Ishikawa (cell line): ENCODE measurements around the gene OR1L4.

Source experiments
- CEBPB ChIP-seq: IDR thresholded peaks from 2 replicates; pipeline ENCODE4 v1.6.1; 2012
- CREB1 ChIP-seq: IDR thresholded peaks from 2 replicates; pipeline ENCODE4 v1.6.1; 2012; ENCODE audit warnings: low read depth
- EGR1 ChIP-seq: IDR thresholded peaks from 2 replicates; pipeline ENCODE4 v1.6.1; 2012
- EP300 ChIP-seq: IDR thresholded peaks from 2 replicates; pipeline ENCODE4 v1.6.1; 2012; ENCODE audit warnings: borderline replicate concordance
- FOXM1 ChIP-seq: IDR thresholded peaks from 2 replicates; pipeline ENCODE4 v1.6.1; 2012; ENCODE audit warnings: low read depth, borderline replicate concordance
- MAX ChIP-seq: IDR thresholded peaks from 2 replicates; pipeline ENCODE4 v1.6.1; 2012
- NFIC ChIP-seq: IDR thresholded peaks from 2 replicates; pipeline ENCODE4 v1.6.1; 2012
- RAD21 ChIP-seq: IDR thresholded peaks from 2 replicates; pipeline ENCODE4 v1.6.1; 2012; ENCODE audit warnings: low read depth
- REST ChIP-seq: IDR thresholded peaks from 2 replicates; pipeline ENCODE4 v1.6.1; 2012; ENCODE audit warnings: low read depth, mild to moderate bottlenecking
- TAF1 ChIP-seq: IDR thresholded peaks from 2 replicates; pipeline ENCODE4 v1.6.1; 2012; ENCODE audit warnings: low read depth, mild to moderate bottlenecking
- TCF12 ChIP-seq: IDR thresholded peaks from 2 replicates; pipeline ENCODE4 v1.6.1; 2012; ENCODE audit warnings: low read depth
- TEAD4 ChIP-seq: IDR thresholded peaks from 2 replicates; pipeline ENCODE4 v1.6.1; 2012
- USF1 ChIP-seq: IDR thresholded peaks from 2 replicates; pipeline ENCODE4 v1.6.1; 2012
- YY1 ChIP-seq: IDR thresholded peaks from 2 replicates; pipeline ENCODE4 v1.6.1; 2012; ENCODE audit warnings: low read depth
- ZBTB7A ChIP-seq: IDR thresholded peaks from 2 replicates; pipeline ENCODE4 v1.6.1; 2012; ENCODE audit warnings: low read depth

The OR1L4 gene

GRCh38 chr9:122723690-122724089 is at the start of gene OR1L4:
OR1L4 (plus strand) TSS chr9:122723990; CDS start chr9:122723990, 0 bp downstream.
- TF ChIP-seq USF1 (no peak), TAF1 (no peak), YY1 (no peak), EP300 (no peak), ZBTB7A (no peak), RAD21 (no peak), CREB1 (no peak), EGR1 (no peak), FOXM1 (no peak), CEBPB (no peak), MAX (no peak), TCF12 (no peak), NFIC (no peak), REST (no peak), TEAD4 (no peak)

GRCh38 chr9:122684851-122685250 is 38.9 kb upstream of the OR1L4 start:
- TF ChIP-seq REST (no peak), FOXM1 (no peak), EP300 (no peak), RAD21 (no peak), EGR1 (no peak), YY1 (no peak), TCF12 (no peak), NFIC (no peak), CREB1 (no peak)

GRCh38 chr9:122695696-122696095 is 28.1 kb upstream of the OR1L4 start:
- no peak for TF ChIP-seq USF1
- TF ChIP-seq REST = no peak
- no peak for TF ChIP-seq RAD21
- no peak for TF ChIP-seq CEBPB
- no peak for TF ChIP-seq EP300
- no peak for TF ChIP-seq NFIC

- no peak for TF ChIP-seq TAF1
- TF ChIP-seq YY1 = no peak
- TF ChIP-seq MAX = no peak
- no peak for TF ChIP-seq FOXM1
- no peak for TF ChIP-seq TCF12
- TF ChIP-seq EP300 = no peak
- no peak for TF ChIP-seq TEAD4
- TF ChIP-seq CEBPB = no peak
- no peak for TF ChIP-seq EGR1
- no peak for TF ChIP-seq NFIC
- TF ChIP-seq RAD21 = no peak
These were observed 5.8 kb upstream of the OR1L4 start for GRCh38 chr9:122718038-122718437.

GRCh38 chr9:122719218-122719617 is 4.6 kb upstream of the OR1L4 start:
- TF ChIP-seq CREB1 (no peak), TAF1 (no peak), REST (no peak)
